Measurements from ENCODE around the gene EHBP1.

Gene EHBP1

DNA sequence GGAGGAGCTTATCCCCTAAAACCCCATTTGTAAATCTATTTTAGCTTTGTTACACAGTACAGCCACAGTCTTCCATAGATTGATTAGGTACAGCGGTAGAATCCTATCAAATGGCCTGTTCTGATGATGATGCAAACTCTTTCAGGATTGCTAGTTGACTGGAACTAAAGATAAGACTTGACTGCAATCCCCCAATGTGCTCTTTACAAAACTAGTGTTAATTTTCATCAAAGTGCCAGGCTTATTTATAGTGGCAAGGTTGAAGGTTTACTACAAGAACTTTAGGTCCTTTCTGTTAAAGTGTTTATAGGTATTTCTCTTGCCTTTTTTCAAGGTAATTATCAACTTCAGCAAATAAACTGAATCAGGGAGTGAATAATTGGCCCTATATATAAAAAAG, 336.1 kb downstream of the EHBP1 start:
- H3K4me3 ChIP-seq (replicated peaks in 1 of 2; ENCODE audit: low read depth in 2 of 2, low read length in 2 of 2), result no peak overlapping the region
- TF ChIP-seq, protein P1, sequence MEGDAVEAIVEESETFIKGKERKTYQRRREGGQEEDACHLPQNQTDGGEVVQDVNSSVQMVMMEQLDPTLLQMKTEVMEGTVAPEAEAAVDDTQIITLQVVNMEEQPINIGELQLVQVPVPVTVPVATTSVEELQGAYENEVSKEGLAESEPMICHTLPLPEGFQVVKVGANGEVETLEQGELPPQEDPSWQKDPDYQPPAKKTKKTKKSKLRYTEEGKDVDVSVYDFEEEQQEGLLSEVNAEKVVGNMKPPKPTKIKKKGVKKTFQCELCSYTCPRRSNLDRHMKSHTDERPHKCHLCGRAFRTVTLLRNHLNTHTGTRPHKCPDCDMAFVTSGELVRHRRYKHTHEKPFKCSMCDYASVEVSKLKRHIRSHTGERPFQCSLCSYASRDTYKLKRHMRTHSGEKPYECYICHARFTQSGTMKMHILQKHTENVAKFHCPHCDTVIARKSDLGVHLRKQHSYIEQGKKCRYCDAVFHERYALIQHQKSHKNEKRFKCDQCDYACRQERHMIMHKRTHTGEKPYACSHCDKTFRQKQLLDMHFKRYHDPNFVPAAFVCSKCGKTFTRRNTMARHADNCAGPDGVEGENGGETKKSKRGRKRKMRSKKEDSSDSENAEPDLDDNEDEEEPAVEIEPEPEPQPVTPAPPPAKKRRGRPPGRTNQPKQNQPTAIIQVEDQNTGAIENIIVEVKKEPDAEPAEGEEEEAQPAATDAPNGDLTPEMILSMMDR (IDR thresholded peaks at IDR 0.05; ENCODE audit: low read depth, low read length), result no peak
- DNase-seq (ENCODE audit: low read depth in 2 of 2), result no peak

DNA sequence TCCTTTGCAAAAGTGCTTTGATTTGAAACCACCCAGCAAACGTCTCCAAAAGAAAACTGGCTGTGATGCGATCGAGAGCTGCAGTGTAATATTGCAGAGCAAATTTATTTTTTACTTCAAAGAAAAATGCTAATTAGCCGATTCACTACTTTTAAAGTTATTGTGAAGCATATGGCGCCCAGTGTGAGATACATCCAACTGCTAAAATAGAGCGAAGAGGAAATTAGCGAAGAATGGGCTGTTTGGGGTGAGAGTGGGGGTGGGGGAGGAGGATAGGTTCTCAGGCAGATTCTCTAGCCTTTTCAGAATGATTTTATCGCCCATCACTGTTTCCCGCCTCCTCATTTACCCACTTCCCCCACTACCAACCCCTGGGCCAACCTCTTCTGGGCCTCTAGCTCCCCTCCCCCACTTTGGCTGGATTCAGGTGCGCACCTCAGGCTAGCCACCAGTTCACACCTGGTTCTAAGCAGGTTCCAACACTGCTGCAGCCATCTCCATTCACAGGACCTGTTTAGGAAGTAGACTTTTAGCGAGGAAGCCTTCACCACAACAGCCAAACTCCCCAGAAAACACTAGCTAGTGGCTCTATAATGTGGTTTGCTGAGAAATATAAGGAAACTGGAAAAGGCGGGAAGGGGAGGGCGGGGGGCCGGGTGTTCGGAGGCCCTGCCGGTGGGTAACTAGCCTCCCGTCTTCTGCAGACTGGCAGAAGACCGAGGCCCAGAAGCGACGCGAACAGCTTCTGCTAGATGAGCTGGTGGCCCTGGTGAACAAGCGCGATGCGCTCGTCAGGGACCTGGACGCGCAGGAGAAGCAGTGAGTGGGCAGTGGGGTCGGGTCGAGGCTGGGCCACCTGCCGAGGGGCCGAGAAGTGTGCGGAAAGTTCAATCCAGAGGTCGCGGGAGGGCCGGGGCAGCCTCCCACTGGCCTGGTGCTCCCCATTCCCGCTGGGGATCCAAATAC, 339.1 kb downstream of the EHBP1 start:
- no peak overlapping the region for H3K4me3 ChIP-seq (replicated peaks in 1 of 2; ENCODE audit: low read depth in 2 of 2, low read length in 2 of 2)
- TF ChIP-seq, protein P1 (IDR thresholded peaks at IDR 0.05; ENCODE audit: low read depth, low read length), result no peak
- DNase-seq (ENCODE audit: low read depth in 2 of 2), result no peak

DNA sequence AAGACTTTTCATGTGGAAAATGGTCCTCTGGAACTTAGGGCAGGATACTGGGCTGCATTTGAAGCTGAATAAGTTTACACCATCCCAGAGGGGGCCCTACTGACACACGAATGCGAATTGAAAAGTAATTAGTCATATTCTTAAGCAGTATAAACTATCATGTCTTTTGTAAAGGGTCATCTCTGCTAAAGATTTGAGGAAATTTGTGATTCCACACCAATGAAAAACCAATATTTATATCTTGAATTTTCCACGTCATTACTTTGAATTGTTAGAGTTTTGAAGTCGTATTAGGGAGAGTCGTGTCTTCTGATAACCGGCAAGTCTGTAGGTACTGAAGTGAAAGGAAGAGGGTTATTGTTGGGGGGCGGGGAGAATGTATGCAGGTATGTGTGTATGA, 341.0 kb downstream of the EHBP1 start:
- TF ChIP-seq, protein P1 (IDR thresholded peaks at IDR 0.05; ENCODE audit: low read depth, low read length), result no peak
- DNase-seq (ENCODE audit: low read depth in 2 of 2), result no peak
- H3K4me3 ChIP-seq (replicated peaks in 1 of 2; ENCODE audit: low read depth in 2 of 2, low read length in 2 of 2), result no peak overlapping the region

DNA sequence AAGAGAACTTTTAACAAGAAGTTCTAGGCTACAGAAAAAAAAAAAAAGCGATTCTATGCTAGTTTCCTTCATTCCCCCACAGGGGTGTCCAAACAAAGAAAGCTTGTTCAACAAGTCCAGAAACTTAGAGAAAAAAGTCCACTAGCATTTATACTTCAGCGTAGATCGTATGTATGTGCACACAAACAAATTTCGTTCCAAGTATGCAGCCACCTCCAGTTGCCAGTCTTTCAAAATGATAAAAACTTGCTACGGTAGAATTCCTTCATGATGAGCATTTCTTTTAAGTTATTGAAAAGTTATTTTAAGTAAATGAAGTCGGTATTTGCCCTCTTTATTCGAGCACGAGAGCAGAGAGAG, 341.4 kb downstream of the EHBP1 start:
- no peak overlapping the region for H3K4me3 ChIP-seq (replicated peaks in 1 of 2; ENCODE audit: low read depth in 2 of 2, low read length in 2 of 2)
- TF ChIP-seq, protein P1 (IDR thresholded peaks at IDR 0.05; ENCODE audit: low read depth, low read length), result no peak
- no peak for DNase-seq (ENCODE audit: low read depth in 2 of 2)

DNA sequence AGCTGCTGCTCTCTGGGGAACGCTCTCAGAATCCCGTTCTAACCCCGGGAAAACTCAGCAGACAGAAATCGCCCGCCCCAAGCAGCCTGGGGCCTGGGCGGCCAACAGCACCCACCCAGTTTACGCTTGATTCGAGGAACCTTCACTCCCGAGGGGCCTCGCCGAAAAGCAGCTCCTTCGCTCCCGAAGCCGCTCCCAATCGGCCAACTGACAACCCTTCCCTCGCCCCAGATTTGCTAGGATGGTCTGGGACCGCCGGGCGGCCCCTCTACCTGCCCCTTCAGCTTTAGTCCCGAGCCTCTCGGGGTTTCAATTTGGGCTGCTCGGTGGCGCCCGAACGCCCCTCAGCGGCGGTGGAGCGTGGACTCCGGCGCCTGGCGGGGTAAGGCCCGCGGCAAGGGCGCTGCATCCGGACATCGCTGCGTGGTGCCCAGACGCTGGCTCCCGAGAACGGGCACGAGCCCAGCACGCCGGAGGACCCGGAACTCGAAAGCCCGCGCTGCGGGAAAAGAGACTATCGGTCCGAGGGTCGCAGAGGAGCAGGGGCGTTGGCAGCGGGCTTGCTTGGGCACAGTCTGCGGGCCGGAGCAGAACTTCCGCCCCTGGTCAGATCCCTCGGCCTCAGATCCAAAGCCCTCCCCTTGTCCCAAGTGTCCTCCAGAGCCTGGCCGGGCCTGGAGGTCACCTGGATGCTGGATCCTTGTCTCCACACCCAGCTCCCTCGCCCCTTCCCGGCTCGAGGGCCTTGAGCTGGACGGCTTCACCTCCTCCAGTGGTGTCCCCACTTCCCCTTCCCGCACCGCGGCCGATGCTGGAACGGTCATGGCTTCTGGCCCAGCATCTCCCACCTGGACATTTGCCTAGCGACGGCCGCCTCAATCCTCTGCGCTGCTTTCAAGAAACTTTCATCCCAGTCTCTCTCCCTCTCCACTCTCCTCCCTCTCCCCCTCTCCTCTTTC, 342.1 kb downstream of the EHBP1 start:
- H3K4me3 ChIP-seq (replicated peaks in 1 of 2; ENCODE audit: low read depth in 2 of 2, low read length in 2 of 2), result no peak overlapping the region
- TF ChIP-seq, protein P1 (IDR thresholded peaks at IDR 0.05; ENCODE audit: low read depth, low read length), result no peak
- DNase-seq (ENCODE audit: low read depth in 2 of 2), result no peak

DNA sequence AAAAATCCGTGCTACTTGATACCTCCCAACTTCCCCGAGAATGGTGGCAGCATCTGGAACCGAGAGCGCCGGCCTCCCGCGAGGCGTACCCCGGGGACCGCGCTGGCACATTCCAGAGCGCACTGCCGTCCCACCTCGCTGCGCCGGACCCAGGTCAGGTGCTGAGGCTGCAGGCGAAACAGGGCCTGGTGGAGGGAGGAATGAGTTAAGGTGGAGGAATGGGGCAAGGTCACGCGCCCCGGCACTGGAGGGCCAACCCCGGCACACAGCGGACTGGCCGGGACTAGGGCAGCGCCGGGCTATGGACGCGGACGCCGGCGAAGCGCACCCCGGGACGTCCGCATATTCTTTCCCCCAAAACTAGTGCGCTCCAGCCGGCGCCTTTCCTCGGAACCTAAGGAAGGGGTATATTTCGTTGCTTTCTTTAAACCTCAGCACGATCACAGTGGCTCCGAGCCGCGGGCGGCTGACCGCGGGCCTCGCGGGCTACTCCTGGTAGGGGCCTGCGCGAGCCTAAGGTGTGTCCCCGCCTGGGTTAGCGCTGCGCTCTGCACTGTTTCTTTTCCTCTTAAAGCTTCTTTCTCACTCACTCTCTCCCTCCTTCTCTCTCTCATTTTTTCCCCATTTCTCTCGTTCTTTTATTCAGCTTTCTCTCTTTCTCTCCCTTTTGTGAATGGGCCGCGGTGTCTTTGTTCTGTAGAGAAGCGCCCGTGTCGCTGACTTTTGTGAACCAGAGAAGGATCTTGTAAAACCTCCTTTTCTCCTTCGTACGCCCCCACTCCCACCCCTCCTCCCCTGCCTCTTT, 343.1 kb downstream of the EHBP1 start:
- DNase-seq (ENCODE audit: low read depth in 2 of 2), result no peak

More for the DNA sequence above, 343.1 kb downstream of the EHBP1 start:
- TF ChIP-seq, protein P1 (IDR thresholded peaks at IDR 0.05; ENCODE audit: low read depth, low read length), result no peak
- no peak overlapping the region for H3K4me3 ChIP-seq (replicated peaks in 1 of 2; ENCODE audit: low read depth in 2 of 2, low read length in 2 of 2)

Data from cardiac fibroblast (primary cell).